ENCODE data around the gene DHRS11. TPM values are rescaled to one million over a fixed set of nuclear protein-coding genes. Genes with fewer than 3 reads are reported as not detected.

Gene DHRS11
- total and polyA plus RNA-seq, 2 of the 8 experiments (the other 6 are each of a cell fraction or from before 2014, with no cell fraction given): 29.5 to 63.3 TPM

DNA sequence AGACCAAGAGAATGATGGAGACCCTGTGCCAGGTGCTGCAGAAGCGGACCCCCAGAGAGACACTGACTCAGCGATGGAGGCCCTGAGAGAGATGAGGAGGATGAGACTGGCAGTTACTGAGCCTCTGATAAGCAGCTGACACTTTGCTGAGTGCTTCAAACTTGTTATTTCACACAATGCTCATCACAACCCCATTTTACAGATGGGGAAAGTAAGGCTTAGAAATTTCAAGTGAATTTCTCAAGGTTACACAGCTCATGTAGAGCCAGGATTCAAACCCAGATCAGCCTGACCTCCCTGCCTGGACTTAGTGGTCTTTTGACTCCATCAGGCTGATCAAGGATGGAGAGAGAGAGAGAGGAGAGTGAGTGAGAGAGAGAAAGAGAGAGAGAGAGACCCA, 36.9 kb downstream of the DHRS11 start:
- Histone ChIP-seq H2BK5ac (ENCODE audit: low read depth, low read length) (no peak overlapping the region), H3K9ac (replicated peaks in 1 of 4; ENCODE audit: extremely low read depth in 1 of 4, low read depth in 3 of 4, low read length in 3 of 4) (no peak overlapping the region)
- WGBS, 2 experiments (ENCODE audit: extremely low coverage in 1 of 2, insufficient coverage in 1 of 2, insufficient read length in 1 of 2, insufficient replicate concordance in 2 of 2, low coverage in 1 of 2, low lambda C conversion rate in 2 of 2, missing lambda C conversion rate in 1 of 2): 97% methylated on average over 2 of the region's 2 CpGs; no CpG with 5 or more reads in 1 of the 2 experiments

More for the DNA sequence above, 36.9 kb downstream of the DHRS11 start:
- Histone ChIP-seq H3K36me3 (ENCODE audit: control insufficient read depth in 2 of 4, insufficient read depth in 4 of 4, low read length in 3 of 4) (no peaks in the 10 kb centered on the region), H3K27ac (ENCODE audit: low read depth, low read length) (no peak overlapping the region), H2BK12ac (ENCODE audit: low read depth, low read length) (no peak overlapping the region), H4K8ac (ENCODE audit: extremely low read depth, insufficient read depth, low read length) (no peak overlapping the region), H3K23ac (ENCODE audit: insufficient read length) (no peak overlapping the region), H4K5ac (ENCODE audit: insufficient read length, low read depth, low read length) (no peak overlapping the region), H3K4me3 (ENCODE audit: extremely low read depth in 1 of 4, insufficient read depth in 2 of 4, low read depth in 3 of 4, low read length in 4 of 4) (no peak overlapping the region), H3K79me1 (ENCODE audit: low read depth, low read length) (no peaks in the 10 kb centered on the region; the same call in 1 of the 2 replicates), H3K4me1 (replicated peaks in 1 of 4; ENCODE audit: control insufficient read depth in 3 of 4, insufficient read depth in 4 of 4, low read length in 3 of 4) (peaks cover under 1 to 22% (median 10%) of the 10 kb centered on the region in 4 experiments; a peak in 6 of 7 replicates), H4K20me1 (replicated peaks in 1 of 2; ENCODE audit: control insufficient read depth in 1 of 2, insufficient read depth in 2 of 2, low read length in 2 of 2) (peaks cover 0 to 1% of the 10 kb centered on the region in 2 experiments), H3K79me2 (ENCODE audit: control insufficient read depth in 1 of 2, insufficient read depth in 2 of 2, low read length in 2 of 2) (no peaks in the 10 kb centered on the region), H2BK15ac (ENCODE audit: low read length) (0 out of 2 replicates have a peak overlapping the region, but pooled peaks have one; percentile 16), H3K4me2 (ENCODE audit: insufficient read depth in 1 of 2, low read depth in 2 of 2, low read length in 2 of 2) (no peak overlapping the region), H3K9me3 (ENCODE audit: insufficient read depth in 2 of 2, low read depth in 1 of 2, low read length in 1 of 2) (no peaks in the 10 kb centered on the region), H3K56ac (replicated peaks; ENCODE audit: insufficient read length, low read depth, low read length) (no peak overlapping the region), H2BK20ac (ENCODE audit: low read length) (no peak overlapping the region), H2AFZ (ENCODE audit: low read length) (no peak overlapping the region), H2AK5ac (ENCODE audit: low read depth, low read length) (no peak overlapping the region), H3K14ac (ENCODE audit: insufficient read length) (no peak overlapping the region), H3K4ac (replicated peaks; ENCODE audit: insufficient read length, low read depth, low read length) (no peak overlapping the region), H4K91ac (replicated peaks; ENCODE audit: insufficient read length, low read length) (no peak overlapping the region), H3K27me3 (replicated peaks in 1 of 4; ENCODE audit: control insufficient read depth in 3 of 4, extremely low read depth in 1 of 4, insufficient read depth in 3 of 4, low read length in 3 of 4) (no peaks in the 10 kb centered on the region; a peak in 1 of 7 replicates), H2BK120ac (replicated peaks; ENCODE audit: low read depth, low read length) (no peak overlapping the region), H3K23me2 (ENCODE audit: low read depth, low read length) (no peaks in the 10 kb centered on the region; the same call in 1 of the 2 replicates), H3K18ac (ENCODE audit: extremely low read depth, low read length) (no peak overlapping the region)
- ChIA-PET CTCF (ENCODE audit: partially characterized antibody) (interaction anchor here (0.7 to 9.5 kb wide), 32 partner anchors 8 to 611 kb away, joined by 3 to 122 read pairs (median 4); partner anchors contain the start of gene MRM1), POLR2A (ENCODE audit: partially characterized antibody) (no interaction called here)
- FAIRE-seq (no peak), DNase-seq (ENCODE audit: low read depth in 1 of 2, low spot score in 2 of 2) (no peak)
- TF ChIP-seq BCL11A (IDR thresholded peaks at IDR 0.05; ENCODE audit: low read depth in 2 of 2, low read length in 2 of 2) (no peak), FOSL1 (IDR thresholded peaks at IDR 0.05; ENCODE audit: insufficient read depth, low read depth, low read length) (no peak)
